Stromal cell of bone marrow (primary cell): ENCODE results near the gene DMRTB1.

ENCODE experiments used
- DNase-seq: peaks from one replicate; pipeline ENCODE4 v3.0.0-alpha.2; 2012; ENCODE audit warnings: low read depth

DMRTB1 gene

GRCh38 chr1:53463961-53464899, 5.0 kb downstream of the DMRTB1 start:
- no peak for DNase-seq

GRCh38 chr1:53465023-53465957, 6.1 kb downstream of the DMRTB1 start:
- no peak for DNase-seq

GRCh38 chr1:53467391-53467790, 8.2 kb downstream of the DMRTB1 start:
- no peak for DNase-seq

- DNase-seq, result no peak
These were observed 9.2 kb downstream of the DMRTB1 start for GRCh38 chr1:53468374-53468773.

GRCh38 chr1:53469373-53469772, 10.2 kb downstream of the DMRTB1 start:
- DNase-seq, result no peak

GRCh38 chr1:53470155-53470554, 11.0 kb downstream of the DMRTB1 start:
- DNase-seq, result peak; percentile 40

- DNase-seq, result no peak
These were observed 11.4 kb downstream of the DMRTB1 start for GRCh38 chr1:53470584-53470983.

GRCh38 chr1:53471000-53471399, 11.8 kb downstream of the DMRTB1 start:
- DNase-seq, result no peak

GRCh38 chr1:53473463-53473862, 14.3 kb downstream of the DMRTB1 start:
- DNase-seq, result no peak

GRCh38 chr1:53475664-53476063, 16.5 kb downstream of the DMRTB1 start:
- DNase-seq, result no peak

GRCh38 chr1:53476579-53476978, 17.4 kb downstream of the DMRTB1 start:
- no peak for DNase-seq

GRCh38 chr1:53477651-53478501, 18.7 kb downstream of the DMRTB1 start:
- DNase-seq, result no peak

GRCh38 chr1:53478502-53478818, 19.3 kb downstream of the DMRTB1 start:
- DNase-seq, result no peak

- no peak for DNase-seq
These were observed 21.5 kb downstream of the DMRTB1 start for GRCh38 chr1:53480678-53481077.

- DNase-seq, result no peak
These were observed 22.3 kb downstream of the DMRTB1 start for GRCh38 chr1:53481456-53481855.

GRCh38 chr1:53482441-53483153, 23.4 kb downstream of the DMRTB1 start:
- DNase-seq, result no peak

GRCh38 chr1:53483170-53483569, 24.0 kb downstream of the DMRTB1 start:
- DNase-seq, result no peak

GRCh38 chr1:53483656-53484055, 24.5 kb downstream of the DMRTB1 start:
- DNase-seq, result no peak

- no peak for DNase-seq
These were observed 25.7 kb downstream of the DMRTB1 start for GRCh38 chr1:53484705-53485477.
